Left lobe of liver (tissue), 2 donors: ENCODE data around the gene RBM20. TPM values are rescaled to one million over a fixed set of nuclear protein-coding genes. Genes with fewer than 3 reads are reported as not detected.

Source experiments
- ATAC-seq: fragments of 200-7000 bp; cut with Tn5 transposase; one replicate; pipeline ENCODE4 v1.9.1; 2020; ENCODE audit warnings: mild to moderate bottlenecking, moderate library complexity
- DNase-seq: peaks from one replicate; pipeline ENCODE4 v3.0.0-alpha.2; 2020; ENCODE audit warnings: low spot score
- total RNA-seq: library from RNA; stranded (reverse); gene quantifications from one replicate; pipeline ENCODE4 v1.2.1, GENCODE V29; 2021
- donor health status: DM: no; HTN: no; CAD: no; lungs with moderate emphysema.
- donor health status: DM: no; HTN: yes; CAD: no.

RBM20 gene
- total RNA-seq, 1 donor from 2014 or later = 0.33 TPM

- ATAC-seq (no peak), DNase-seq (no peak)
Measured at GRCh38 chr10:110803239-110803749, 159.2 kb downstream of the RBM20 start.

GRCh38 chr10:110803830-110804338 lies 159.7 kb downstream of the RBM20 start:
- DNase-seq (no peak), ATAC-seq (peak; percentile 91)

GRCh38 chr10:110804376-110804775 lies 160.2 kb downstream of the RBM20 start:
- DNase-seq (no peak), ATAC-seq (no peak)

GRCh38 chr10:110805292-110805691 lies 161.2 kb downstream of the RBM20 start:
- no peak for ATAC-seq
- no peak for DNase-seq

- no peak for ATAC-seq
- DNase-seq = no peak
Measured at GRCh38 chr10:110806335-110806734, 162.2 kb downstream of the RBM20 start.

GRCh38 chr10:110808123-110808522 lies 164.0 kb downstream of the RBM20 start:
- DNase-seq (no peak), ATAC-seq (no peak)

GRCh38 chr10:110808615-110809014 lies 164.5 kb downstream of the RBM20 start:
- no peak for DNase-seq
- ATAC-seq = no peak

- ATAC-seq = no peak
- no peak for DNase-seq
Measured at GRCh38 chr10:110810625-110811024, 166.5 kb downstream of the RBM20 start.

GRCh38 chr10:110811791-110812581 lies 167.8 kb downstream of the RBM20 start:
- ATAC-seq (peak; percentile 27), DNase-seq (no peak)

GRCh38 chr10:110812583-110812982 lies 168.4 kb downstream of the RBM20 start:
- ATAC-seq (no peak), DNase-seq (no peak)

GRCh38 chr10:110813743-110814472 lies 169.8 kb downstream of the RBM20 start:
- peak; percentile 71 for ATAC-seq
- no peak for DNase-seq

GRCh38 chr10:110815354-110816004 lies 171.3 kb downstream of the RBM20 start:
- ATAC-seq (no peak), DNase-seq (no peak)

GRCh38 chr10:110817614-110818013 lies 173.5 kb downstream of the RBM20 start:
- ATAC-seq (no peak), DNase-seq (no peak)

GRCh38 chr10:110818311-110819256 lies 174.4 kb downstream of the RBM20 start:
- ATAC-seq (peak; percentile 67), DNase-seq (no peak)

GRCh38 chr10:110820321-110820814 lies 176.2 kb downstream of the RBM20 start:
- DNase-seq (no peak), ATAC-seq (peak; percentile 82)

GRCh38 chr10:110821508-110821907 lies 177.4 kb downstream of the RBM20 start:
- DNase-seq = no peak
- no peak for ATAC-seq

- ATAC-seq (no peak), DNase-seq (no peak)
Measured at GRCh38 chr10:110822035-110822711, 178.0 kb downstream of the RBM20 start.

- no peak for DNase-seq
- ATAC-seq = no peak
Measured at GRCh38 chr10:110822712-110823311, 178.7 kb downstream of the RBM20 start.

GRCh38 chr10:110824152-110824441 lies 180.0 kb downstream of the RBM20 start:
- DNase-seq = no peak
- ATAC-seq = no peak
